ENCODE data around the gene PCBP3.

DNA sequence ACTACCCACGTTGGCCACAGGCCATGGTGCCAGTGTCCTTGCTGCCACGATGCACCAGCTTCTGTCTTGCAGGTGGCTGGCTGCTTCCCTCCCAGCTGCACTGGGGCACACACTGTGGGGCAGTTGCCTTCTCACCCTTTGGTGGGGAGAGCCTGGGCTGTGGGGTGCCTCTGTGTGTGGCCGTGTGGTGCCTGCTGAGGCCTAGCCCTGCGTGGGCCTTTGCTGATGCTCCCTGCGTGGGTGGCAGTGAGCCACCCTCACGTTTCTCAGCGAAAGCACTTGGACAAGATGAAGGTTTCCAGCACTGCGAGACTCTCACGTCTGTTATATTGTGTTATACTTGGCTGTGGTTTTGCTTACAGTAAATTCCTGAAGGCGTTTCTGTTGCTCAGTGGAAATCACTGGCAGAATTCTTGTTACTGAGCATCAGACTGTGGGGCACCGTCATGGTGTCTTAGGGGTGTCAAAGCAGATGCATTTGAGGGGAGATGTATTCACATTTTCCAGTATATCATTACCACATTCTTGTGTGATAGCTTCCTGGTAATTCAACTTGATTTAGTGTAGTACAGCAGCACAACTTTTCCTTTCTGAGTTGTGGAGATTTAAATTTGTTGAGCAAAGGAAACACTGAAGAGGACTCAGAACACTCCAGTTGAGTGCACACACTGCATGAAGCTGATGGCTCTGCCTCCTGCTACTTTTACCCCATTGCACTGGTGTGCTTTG is 124.7 kb downstream of the PCBP3 start:
- TF ChIP-seq, protein P1, sequence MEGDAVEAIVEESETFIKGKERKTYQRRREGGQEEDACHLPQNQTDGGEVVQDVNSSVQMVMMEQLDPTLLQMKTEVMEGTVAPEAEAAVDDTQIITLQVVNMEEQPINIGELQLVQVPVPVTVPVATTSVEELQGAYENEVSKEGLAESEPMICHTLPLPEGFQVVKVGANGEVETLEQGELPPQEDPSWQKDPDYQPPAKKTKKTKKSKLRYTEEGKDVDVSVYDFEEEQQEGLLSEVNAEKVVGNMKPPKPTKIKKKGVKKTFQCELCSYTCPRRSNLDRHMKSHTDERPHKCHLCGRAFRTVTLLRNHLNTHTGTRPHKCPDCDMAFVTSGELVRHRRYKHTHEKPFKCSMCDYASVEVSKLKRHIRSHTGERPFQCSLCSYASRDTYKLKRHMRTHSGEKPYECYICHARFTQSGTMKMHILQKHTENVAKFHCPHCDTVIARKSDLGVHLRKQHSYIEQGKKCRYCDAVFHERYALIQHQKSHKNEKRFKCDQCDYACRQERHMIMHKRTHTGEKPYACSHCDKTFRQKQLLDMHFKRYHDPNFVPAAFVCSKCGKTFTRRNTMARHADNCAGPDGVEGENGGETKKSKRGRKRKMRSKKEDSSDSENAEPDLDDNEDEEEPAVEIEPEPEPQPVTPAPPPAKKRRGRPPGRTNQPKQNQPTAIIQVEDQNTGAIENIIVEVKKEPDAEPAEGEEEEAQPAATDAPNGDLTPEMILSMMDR (optimal IDR thresholded peaks at IDR 0.05 in 1 of 3, IDR thresholded peaks at IDR 0.05 in 1 of 3, conservative IDR thresholded peaks at IDR 0.05 in 1 of 3; ENCODE audit: extremely low read depth in 1 of 3, insufficient read depth in 2 of 3, low read length in 3 of 3): no peak
- no peak for TF ChIP-seq EZH2 (IDR thresholded peaks at IDR 0.05; ENCODE audit: low read length)
